ENCODE measurements around the gene C2CD2.
A peak's percentile ranks its signal among the peaks of the same experiment; 100 is the strongest.
"Not testable (repeated sequence)": the region's sequence is repeated elsewhere in the genome, so short reads cannot be mapped to it uniquely, and the experiment has no call there.

C2CD2 gene

DNA sequence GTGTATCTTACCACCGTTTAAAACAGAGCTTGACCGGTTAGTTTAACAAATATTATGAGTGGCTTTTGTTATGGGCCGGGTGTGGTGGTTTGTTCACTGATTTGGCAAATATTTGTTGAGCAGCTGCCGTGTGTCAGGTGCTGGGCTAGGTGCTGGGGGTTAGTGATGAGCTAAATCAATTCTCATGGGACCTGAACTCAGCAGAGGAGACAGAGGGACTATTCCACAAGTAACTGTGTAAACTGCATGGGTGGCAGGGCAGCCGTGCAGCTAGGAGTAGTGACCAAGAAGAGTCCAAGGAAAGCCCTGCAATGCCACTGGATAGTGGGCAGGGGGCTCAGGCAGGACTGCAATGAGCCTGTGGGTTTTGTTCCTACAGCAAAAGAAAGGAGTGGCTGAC lies 11.2 kb upstream of the C2CD2 start:
- peaks cover 6% of the 10 kb centered on the region for H3K4me1 ChIP-seq (ENCODE audit: control insufficient read depth, insufficient read depth, low read length)
- no peaks in the 10 kb centered on the region for H3K36me3 ChIP-seq (ENCODE audit: insufficient read depth, low read length)
- H3K4me3 ChIP-seq (ENCODE audit: low read length), result no peak overlapping the region
- H3K9ac ChIP-seq (ENCODE audit: low read depth, low read length), result no peak overlapping the region
- H3K9me3 ChIP-seq (replicated peaks; ENCODE audit: low read length), result no peaks in the 10 kb centered on the region
- no peak overlapping the region for H3K4me2 ChIP-seq (ENCODE audit: low read length)
- H3K27me3 ChIP-seq (ENCODE audit: control insufficient read depth, insufficient read depth, low read length), result peaks cover 19% of the 10 kb centered on the region

GRCh38 chr21:41964171-41964570 lies 10.4 kb upstream of the C2CD2 start:
- Histone ChIP-seq H3K9ac (ENCODE audit: low read depth, low read length) (no peak overlapping the region), H3K9me3 (replicated peaks; ENCODE audit: low read length) (no peaks in the 10 kb centered on the region), H3K4me3 (ENCODE audit: low read length) (no peak overlapping the region), H3K4me2 (ENCODE audit: low read length) (no peak overlapping the region), H3K27me3 (ENCODE audit: control insufficient read depth, insufficient read depth, low read length) (peaks cover 19% of the 10 kb centered on the region), H3K4me1 (ENCODE audit: control insufficient read depth, insufficient read depth, low read length) (peaks cover 9% of the 10 kb centered on the region), H3K36me3 (ENCODE audit: insufficient read depth, low read length) (no peaks in the 10 kb centered on the region)

DNA sequence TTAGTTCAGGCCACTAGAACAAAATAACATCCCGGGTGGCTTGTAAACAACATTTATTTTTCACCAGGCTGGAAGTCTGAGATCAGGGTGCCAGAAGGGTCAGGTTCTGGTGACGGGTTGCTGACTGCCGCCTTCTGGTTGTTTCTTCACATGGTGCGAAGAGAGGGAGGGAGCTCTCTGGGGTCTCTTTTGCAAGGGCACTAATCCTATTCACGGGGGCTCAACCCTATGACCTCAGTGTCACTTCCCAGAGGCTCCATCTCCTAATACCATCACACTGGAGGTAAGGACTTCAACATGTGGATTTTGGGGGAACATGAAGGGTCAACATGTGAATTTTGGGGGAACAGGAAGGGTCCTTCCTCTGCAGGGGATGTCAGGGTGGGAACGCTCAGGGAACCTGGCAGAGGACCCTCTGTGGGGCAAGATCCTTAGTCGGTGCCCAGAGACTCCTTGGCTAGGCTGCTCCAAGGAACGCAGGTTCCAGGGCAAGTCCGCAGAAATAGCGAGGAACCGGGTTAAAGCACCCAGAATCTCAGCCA lies 8.7 kb upstream of the C2CD2 start:
- Histone ChIP-seq H3K4me2 (ENCODE audit: low read length) (no peak overlapping the region), H3K9me3 (replicated peaks; ENCODE audit: low read length) (no peaks in the 10 kb centered on the region), H3K36me3 (ENCODE audit: insufficient read depth, low read length) (no peaks in the 10 kb centered on the region), H3K4me1 (ENCODE audit: control insufficient read depth, insufficient read depth, low read length) (peaks cover 26% of the 10 kb centered on the region), H3K4me3 (ENCODE audit: low read length) (no peak overlapping the region), H3K27me3 (ENCODE audit: control insufficient read depth, insufficient read depth, low read length) (peaks cover 19% of the 10 kb centered on the region), H3K9ac (ENCODE audit: low read depth, low read length) (no peak overlapping the region)

GRCh38 chr21:41961753-41962152 lies 7.9 kb upstream of the C2CD2 start:
- Histone ChIP-seq H3K4me1 (ENCODE audit: control insufficient read depth, insufficient read depth, low read length) (peaks cover 33% of the 10 kb centered on the region), H3K27me3 (ENCODE audit: control insufficient read depth, insufficient read depth, low read length) (peaks cover 19% of the 10 kb centered on the region), H3K9ac (ENCODE audit: low read depth, low read length) (no peak overlapping the region)

DNA sequence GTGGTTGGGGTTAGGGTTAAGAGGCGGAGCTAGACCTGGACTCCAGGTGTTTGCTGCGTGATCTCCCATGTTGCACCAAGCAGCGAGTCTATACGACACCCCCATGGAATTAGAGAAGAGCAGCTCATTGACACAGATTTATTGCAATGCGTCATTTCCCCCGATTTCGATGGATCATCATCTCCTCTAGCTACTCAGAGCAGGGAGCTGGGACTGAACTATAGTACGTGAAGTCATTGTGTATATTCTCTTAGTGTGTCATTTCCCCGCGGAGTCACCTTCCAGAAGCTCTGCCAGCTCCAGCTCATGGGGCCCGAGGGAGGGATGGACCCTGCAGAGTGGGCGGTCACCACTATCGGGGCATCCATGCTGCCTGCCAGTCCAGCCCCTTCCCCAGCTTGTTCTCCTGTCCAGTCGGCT lies 7.5 kb upstream of the C2CD2 start:
- no peak overlapping the region for H3K4me3 ChIP-seq (ENCODE audit: low read length)
- H3K4me1 ChIP-seq (ENCODE audit: control insufficient read depth, insufficient read depth, low read length), result peaks cover 34% of the 10 kb centered on the region
- peaks cover 19% of the 10 kb centered on the region for H3K27me3 ChIP-seq (ENCODE audit: control insufficient read depth, insufficient read depth, low read length)
- no peaks in the 10 kb centered on the region for H3K9me3 ChIP-seq (replicated peaks; ENCODE audit: low read length)
- no peaks in the 10 kb centered on the region for H3K36me3 ChIP-seq (ENCODE audit: insufficient read depth, low read length)
- H3K4me2 ChIP-seq (ENCODE audit: low read length), result no peak overlapping the region
- no peak overlapping the region for H3K9ac ChIP-seq (ENCODE audit: low read depth, low read length)

More at GRCh38 chr21:41961753-41962152, 7.9 kb upstream of the C2CD2 start:
- no peak overlapping the region for H3K4me3 ChIP-seq (ENCODE audit: low read length)
- H3K4me2 ChIP-seq (ENCODE audit: low read length), result no peak overlapping the region
- H3K9me3 ChIP-seq (replicated peaks; ENCODE audit: low read length), result no peaks in the 10 kb centered on the region
- no peaks in the 10 kb centered on the region for H3K36me3 ChIP-seq (ENCODE audit: insufficient read depth, low read length)

DNA sequence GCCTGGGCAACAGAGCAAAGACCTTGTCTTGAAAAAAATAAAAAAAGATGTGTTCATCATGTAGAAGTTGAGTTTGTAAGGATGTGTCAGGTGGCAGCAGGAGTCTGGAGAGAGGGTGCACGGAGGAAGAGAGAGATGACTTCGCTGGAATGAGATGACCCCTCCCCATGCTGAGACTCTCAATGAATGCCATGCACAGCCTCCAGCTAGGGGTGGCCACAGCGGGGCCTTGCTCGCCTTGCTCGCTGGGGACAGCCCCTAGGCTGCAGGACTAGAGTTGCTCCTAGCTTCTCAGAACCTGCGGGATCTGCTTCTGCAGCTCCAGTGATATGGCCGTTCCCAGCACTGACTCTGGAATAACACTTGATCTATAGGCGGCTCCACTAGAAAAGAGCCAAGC lies 6.6 kb upstream of the C2CD2 start:
- H3K4me3 ChIP-seq (ENCODE audit: low read length), result no peak overlapping the region
- H3K4me1 ChIP-seq (ENCODE audit: control insufficient read depth, insufficient read depth, low read length), result peaks cover 29% of the 10 kb centered on the region
- H3K36me3 ChIP-seq (ENCODE audit: insufficient read depth, low read length), result no peaks in the 10 kb centered on the region
- no peak overlapping the region for H3K9ac ChIP-seq (ENCODE audit: low read depth, low read length)
- no peak overlapping the region for H3K4me2 ChIP-seq (ENCODE audit: low read length)
- no peaks in the 10 kb centered on the region for H3K9me3 ChIP-seq (replicated peaks; ENCODE audit: low read length)
- peaks cover 19% of the 10 kb centered on the region for H3K27me3 ChIP-seq (ENCODE audit: control insufficient read depth, insufficient read depth, low read length)

GRCh38 chr21:41959697-41960096 lies 5.9 kb upstream of the C2CD2 start:
- not testable (repeated sequence) for H3K36me3 ChIP-seq (ENCODE audit: insufficient read depth, low read length); H3K9ac ChIP-seq (ENCODE audit: low read depth, low read length); H3K9me3 ChIP-seq (replicated peaks; ENCODE audit: low read length); H3K4me2 ChIP-seq (ENCODE audit: low read length); H3K4me3 ChIP-seq (ENCODE audit: low read length)
- Histone ChIP-seq H3K27me3 (ENCODE audit: control insufficient read depth, insufficient read depth, low read length) (peaks cover 15% of the 10 kb centered on the region), H3K4me1 (ENCODE audit: control insufficient read depth, insufficient read depth, low read length) (peaks cover 29% of the 10 kb centered on the region)

DNA sequence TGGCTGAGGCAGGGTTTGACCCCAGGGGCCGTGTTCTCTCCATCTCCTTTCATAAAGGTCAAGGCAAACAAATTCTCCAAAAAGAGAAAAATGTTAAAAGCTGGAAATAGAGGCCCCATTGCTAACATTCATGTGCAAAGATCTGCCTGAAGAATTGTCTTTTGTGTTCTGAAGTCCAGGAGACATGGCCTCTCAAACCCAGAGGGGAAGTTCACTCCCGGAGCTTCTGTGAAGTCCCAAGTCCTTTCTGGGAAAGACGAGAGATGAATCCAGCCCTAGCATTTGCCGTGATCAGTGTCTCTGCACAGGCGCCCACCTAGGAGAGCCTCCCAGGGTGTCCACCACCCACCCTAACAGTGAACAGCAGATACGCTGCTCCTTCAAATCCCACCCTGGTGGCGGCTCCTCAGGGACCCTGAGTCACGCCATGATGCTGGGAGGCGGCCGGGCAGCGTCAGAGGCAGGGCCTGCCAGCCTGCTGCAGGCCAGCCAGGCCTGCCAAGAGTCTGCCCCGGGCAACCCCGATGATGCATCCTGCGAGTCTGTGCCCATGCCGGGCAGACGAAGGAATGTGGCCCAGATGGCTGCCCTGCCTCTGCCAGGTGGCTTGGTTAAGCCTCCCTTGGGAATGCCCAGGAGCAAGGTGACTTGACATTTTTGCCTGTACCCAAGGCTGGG lies 5.2 kb upstream of the C2CD2 start:
- Histone ChIP-seq H3K4me3 (ENCODE audit: low read length) (no peak overlapping the region), H3K4me1 (ENCODE audit: control insufficient read depth, insufficient read depth, low read length) (peaks cover 36% of the 10 kb centered on the region), H3K36me3 (ENCODE audit: insufficient read depth, low read length) (no peaks in the 10 kb centered on the region), H3K9me3 (replicated peaks; ENCODE audit: low read length) (no peaks in the 10 kb centered on the region), H3K4me2 (ENCODE audit: low read length) (peak overlapping the region; percentile 42), H3K27me3 (ENCODE audit: control insufficient read depth, insufficient read depth, low read length) (peaks cover 8% of the 10 kb centered on the region), H3K9ac (ENCODE audit: low read depth, low read length) (peak overlapping the region; percentile 60)

- Histone ChIP-seq H3K9me3 (replicated peaks; ENCODE audit: low read length) (no peaks in the 10 kb centered on the region), H3K4me2 (ENCODE audit: low read length) (peak overlapping the region; percentile 42), H3K9ac (ENCODE audit: low read depth, low read length) (peak overlapping the region; percentile 60), H3K27me3 (ENCODE audit: control insufficient read depth, insufficient read depth, low read length) (no peaks in the 10 kb centered on the region), H3K4me3 (ENCODE audit: low read length) (no peak overlapping the region), H3K36me3 (ENCODE audit: insufficient read depth, low read length) (no peaks in the 10 kb centered on the region), H3K4me1 (ENCODE audit: control insufficient read depth, insufficient read depth, low read length) (peaks cover 36% of the 10 kb centered on the region)
Measured at GRCh38 chr21:41957991-41958766, 4.4 kb upstream of the C2CD2 start.

GRCh38 chr21:41956926-41957729 lies 3.3 kb upstream of the C2CD2 start:
- Histone ChIP-seq H3K9ac (ENCODE audit: low read depth, low read length) (peak overlapping the region; percentile 51), H3K4me1 (ENCODE audit: control insufficient read depth, insufficient read depth, low read length) (peaks cover 44% of the 10 kb centered on the region), H3K4me3 (ENCODE audit: low read length) (no peak overlapping the region), H3K4me2 (ENCODE audit: low read length) (peak overlapping the region; percentile 42), H3K36me3 (ENCODE audit: insufficient read depth, low read length) (no peaks in the 10 kb centered on the region), H3K27me3 (ENCODE audit: control insufficient read depth, insufficient read depth, low read length) (no peaks in the 10 kb centered on the region), H3K9me3 (replicated peaks; ENCODE audit: low read length) (no peaks in the 10 kb centered on the region)

GRCh38 chr21:41955516-41955915 lies 1.7 kb upstream of the C2CD2 start:
- Histone ChIP-seq H3K4me3 (ENCODE audit: low read length) (no peak overlapping the region), H3K36me3 (ENCODE audit: insufficient read depth, low read length) (no peaks in the 10 kb centered on the region), H3K9ac (ENCODE audit: low read depth, low read length) (no peak overlapping the region), H3K9me3 (replicated peaks; ENCODE audit: low read length) (no peaks in the 10 kb centered on the region), H3K27me3 (ENCODE audit: control insufficient read depth, insufficient read depth, low read length) (no peaks in the 10 kb centered on the region), H3K4me2 (ENCODE audit: low read length) (no peak overlapping the region), H3K4me1 (ENCODE audit: control insufficient read depth, insufficient read depth, low read length) (peaks cover 52% of the 10 kb centered on the region)
